Naive thymus-derived CD4-positive, alpha-beta T cell (primary cell): ENCODE measurements around the gene MYNN. TPM values are rescaled to one million over a fixed set of nuclear protein-coding genes. Genes with fewer than 3 reads are reported as not detected.
A peak's percentile ranks its signal among the peaks of the same experiment; 100 is the strongest.

Experiments used
- ATAC-seq: fragments of 150-1000 bp; cut with Tn5 transposase; 2 replicates; pipeline ENCODE4 v1.10.0; 2021; ENCODE audit warnings: mild to moderate bottlenecking, moderate library complexity
- CTCF ChIA-PET: fragments of 350-600 bp; sonication (Branson Sonifier 250); formaldehyde crosslinking; loops from one replicate; lab custom pipeline; 2021; ENCODE audit warnings: antibody characterized with exemption; lab: Charles Lee
- POLR2A ChIA-PET: fragments of 350-600 bp; sonication (Branson Sonifier 250); formaldehyde crosslinking; loops from one replicate; lab custom pipeline; 2021; ENCODE audit warnings: antibody characterized with exemption, inconsistent platforms; lab: Charles Lee
- DNase-seq, 9 donors: peaks; one replicate each; pipeline versions ENCODE4 v3.0.0 to v3.0.0-alpha.2; 2020 to 2022; ENCODE audit warnings: mixed read lengths in 1 of 9
- H3K27ac ChIP-seq: one replicate; pipeline ENCODE4 v1.7.0; 2013; ENCODE audit warnings: mild to moderate bottlenecking, low read depth, low read length, moderate library complexity
- H3K27me3 ChIP-seq, 2 donors: one replicate each; pipeline ENCODE4 v1.7.0; 2013; ENCODE audit warnings: low read length in 2 of 2, mild to moderate bottlenecking in 2 of 2, moderate library complexity in 2 of 2; ENCODE audit not compliant: control insufficient read depth in 2 of 2, insufficient read depth in 2 of 2
- H3K36me3 ChIP-seq, 3 experiments: 1 replicate in 2 of 3; 2 replicates in 1 of 3; pipeline ENCODE4 v1.7.0; 2013; ENCODE audit warnings: low read length in 3 of 3, mild to moderate bottlenecking in 3 of 3, moderate library complexity in 1 of 3; ENCODE audit not compliant: insufficient read depth in 3 of 3, control insufficient read depth in 2 of 3
- H3K4me1 ChIP-seq, 2 donors: one replicate each; pipeline ENCODE4 v1.7.0; 2013; ENCODE audit warnings: low read length in 2 of 2, mild to moderate bottlenecking in 2 of 2, moderate library complexity in 1 of 2; ENCODE audit not compliant: control insufficient read depth in 2 of 2, insufficient read depth in 2 of 2
- H3K4me3 ChIP-seq: 2 replicates; pipeline ENCODE4 v1.7.0; 2013; ENCODE audit warnings: mild to moderate bottlenecking, low read length
- H3K9me3 ChIP-seq, 3 experiments: 1 replicate in 2 of 3; 2 replicates in 1 of 3; pipeline ENCODE4 v1.7.0; 2013; ENCODE audit warnings: low read length in 3 of 3; ENCODE audit not compliant: control insufficient read depth in 2 of 3
- H3K27ac Mint-ChIP-seq, 9 donors: one replicate each; pipeline ENCODE4 v1.8.0; 2020 to 2022; ENCODE audit warnings: mixed read lengths in 9 of 9, mild to moderate bottlenecking in 8 of 9, moderate library complexity in 5 of 9, inconsistent platforms in 2 of 9
- H3K27me3 Mint-ChIP-seq, 5 donors: one replicate each; pipeline ENCODE4 v1.8.0; 2021 to 2022; ENCODE audit warnings: mixed read lengths in 5 of 5, mild to moderate bottlenecking in 1 of 5
- H3K36me3 Mint-ChIP-seq, 5 donors: one replicate each; pipeline ENCODE4 v1.8.0; 2020 to 2022; ENCODE audit warnings: mixed read lengths in 5 of 5, mild to moderate bottlenecking in 3 of 5, inconsistent platforms in 1 of 5
- H3K4me1 Mint-ChIP-seq, 7 donors: one replicate each; pipeline ENCODE4 v1.8.0; 2020 to 2022; ENCODE audit warnings: mixed read lengths in 7 of 7, mild to moderate bottlenecking in 3 of 7, inconsistent platforms in 1 of 7
- H3K4me3 Mint-ChIP-seq, 10 donors: one replicate each; pipeline ENCODE4 v1.8.0; 2020 to 2022; ENCODE audit warnings: mild to moderate bottlenecking in 10 of 10, mixed read lengths in 10 of 10, moderate library complexity in 6 of 10, inconsistent platforms in 2 of 10
- H3K9me3 Mint-ChIP-seq, 11 donors: one replicate each; pipeline ENCODE4 v1.8.0; 2020 to 2022; ENCODE audit warnings: mixed read lengths in 11 of 11, mild to moderate bottlenecking in 4 of 11, inconsistent platforms in 1 of 11, moderate library complexity in 1 of 11
- intact Hi-C, 2 donors: fragments of 100-400 bp; cut with micrococcal nuclease; formaldehyde crosslinking; loops; one replicate each; pipeline ENCODE4 v1.15.1; 2023
- polyA plus RNA-seq, 2 donors: library from polyadenylated mRNA; unstranded; fragments of 300-500 nt; fragmentation: Illumina TruSeq; gene quantifications; one replicate each; pipeline ENCODE4 v1.2.3, GENCODE V29; 2021
- total RNA-seq, 6 experiments: library from RNA in 5 of 6; stranded (reverse) in 5 of 6; gene quantifications; 1 replicate in 5 of 6; 2 replicates in 1 of 6; pipeline ENCODE4 v1.2.3 and lab custom pipeline; 2021 to 2026

Gene MYNN
- total and polyA plus RNA-seq, 7 experiments from 2014 or later = 12.8 to 20.8 (median 17.4) TPM

GRCh38 chr3:169781209-169781855, 8.1 kb downstream of the MYNN start:
- Mint-ChIP-seq H3K27ac (peak overlapping the region in 6 of 9 donors; percentile 7 to 77 (median 38)), H3K9me3 (no peaks in the 10 kb centered on the region), H3K36me3 (peaks cover 17 to 54% (median 48%) of the 10 kb centered on the region in 5 donors), H3K4me1 (peaks cover 26 to 51% (median 47%) of the 10 kb centered on the region in 7 donors), H3K4me3 (peak overlapping the region in 2 of 10 donors; percentile 1 to 87), H3K27me3 (no peaks in the 10 kb centered on the region)
- intact Hi-C loops = loop anchor here in 1 of 2 donors (2.0 kb wide), 1 partner anchor 13 kb away; no protein-coding TSS in a partner anchor
- ChIA-PET POLR2A (interaction anchor here (2.6 kb wide), 1 partner anchor 17 kb away, joined by 9 read pairs; the partner anchor contains the start of gene TERC), CTCF (no interaction called here)
- ATAC-seq = peak; percentile 34
- no peak for DNase-seq
- H3K4me1 ChIP-seq = peaks cover 0 to 8% of the 10 kb centered on the region in 2 donors
- no peaks in the 10 kb centered on the region for H3K9me3 ChIP-seq
- no peak overlapping the region for H3K4me3 ChIP-seq
- no peaks in the 10 kb centered on the region for H3K27me3 ChIP-seq
- no peak overlapping the region for H3K27ac ChIP-seq
- H3K36me3 ChIP-seq = peaks cover 8 to 63% (median 30%) of the 10 kb centered on the region in 3 experiments

GRCh38 chr3:169787120-169787519, 13.9 kb downstream of the MYNN start:
- Mint-ChIP-seq H3K27ac (no peak overlapping the region), H3K36me3 (peaks cover 0 to 43% (median 23%) of the 10 kb centered on the region in 5 donors), H3K4me1 (peaks cover 0 to 22% (median 3%) of the 10 kb centered on the region in 7 donors), H3K4me3 (no peak overlapping the region), H3K9me3 (no peaks in the 10 kb centered on the region), H3K27me3 (no peaks in the 10 kb centered on the region)
- Histone ChIP-seq H3K4me1 (no peaks in the 10 kb centered on the region), H3K27me3 (no peaks in the 10 kb centered on the region), H3K9me3 (no peaks in the 10 kb centered on the region), H3K27ac (no peak overlapping the region), H3K4me3 (no peak overlapping the region), H3K36me3 (peaks cover 8 to 40% (median 15%) of the 10 kb centered on the region in 3 experiments)
- intact Hi-C loops = no loop called here
- DNase-seq (no peak), ATAC-seq (no peak)
- POLR2A ChIA-PET = no interaction called here
- CTCF ChIA-PET = no interaction called here

DNA sequence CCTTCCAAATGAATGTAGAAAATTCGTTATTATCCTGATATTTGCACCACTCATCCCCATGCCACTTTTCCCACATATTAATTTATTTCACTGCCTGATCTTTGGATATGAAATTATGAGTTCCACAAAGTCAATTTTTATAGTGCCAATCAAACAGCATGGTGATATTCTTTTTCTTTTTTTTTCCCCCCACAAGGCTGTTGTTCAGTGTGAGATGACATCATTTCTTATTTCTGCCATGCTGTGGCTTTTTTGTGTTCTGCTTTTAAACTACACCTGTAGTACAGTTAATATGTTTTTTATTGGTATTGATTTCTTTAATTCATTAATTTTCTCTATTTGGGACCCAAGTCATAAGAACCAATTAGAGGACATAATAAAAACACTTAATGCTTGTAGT, 14.6 kb downstream of the MYNN start:
- Mint-ChIP-seq H3K4me3 (no peak overlapping the region), H3K4me1 (peaks cover 0 to 22% (median 0%) of the 10 kb centered on the region in 7 donors), H3K36me3 (peaks cover 0 to 43% (median 19%) of the 10 kb centered on the region in 5 donors), H3K27ac (no peak overlapping the region), H3K9me3 (no peaks in the 10 kb centered on the region), H3K27me3 (no peaks in the 10 kb centered on the region)
- H3K27ac ChIP-seq = no peak overlapping the region
- no peak for ATAC-seq
- peaks cover 8 to 36% (median 15%) of the 10 kb centered on the region in 3 experiments for H3K36me3 ChIP-seq
- no peaks in the 10 kb centered on the region for H3K9me3 ChIP-seq
- intact Hi-C loops = no loop called here
- no peaks in the 10 kb centered on the region for H3K27me3 ChIP-seq
- no peak overlapping the region for H3K4me3 ChIP-seq
- POLR2A ChIA-PET = no interaction called here
- DNase-seq = no peak
- CTCF ChIA-PET = no interaction called here
- H3K4me1 ChIP-seq = no peaks in the 10 kb centered on the region

DNA sequence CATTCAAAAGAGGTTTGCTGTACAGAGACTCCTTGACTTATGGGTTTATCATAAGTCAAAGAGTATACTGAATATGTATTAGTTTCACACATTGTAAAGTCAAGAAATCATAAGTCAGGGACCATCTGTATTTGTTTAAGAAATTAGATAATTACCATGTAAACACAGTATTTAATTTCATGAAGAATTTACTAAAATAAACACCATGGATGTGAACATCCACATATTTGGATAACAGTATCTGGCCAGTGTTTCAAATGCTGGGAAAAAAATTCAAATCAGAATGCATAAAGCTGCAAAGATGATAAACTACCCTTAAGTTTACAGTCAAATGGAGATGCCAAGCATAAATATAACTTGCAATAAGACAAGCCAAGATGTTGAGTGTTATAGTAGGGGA, 17.0 kb downstream of the MYNN start:
- no peak overlapping the region for H3K27ac ChIP-seq
- no peak for DNase-seq
- Mint-ChIP-seq H3K9me3 (no peaks in the 10 kb centered on the region), H3K36me3 (peaks cover 0 to 46% (median 18%) of the 10 kb centered on the region in 5 donors), H3K4me3 (no peak overlapping the region), H3K27me3 (no peaks in the 10 kb centered on the region), H3K27ac (peak overlapping the region in 1 of 9 donors; percentile 50), H3K4me1 (peaks cover 0 to 22% (median 0%) of the 10 kb centered on the region in 7 donors)
- intact Hi-C loops = loop anchor here in 1 of 2 donors (2.0 kb wide), 1 partner anchor 23 kb away; the partner anchor contains the start of genes LRRC34 and LRRIQ4
- no peak overlapping the region for H3K4me3 ChIP-seq
- H3K27me3 ChIP-seq = no peaks in the 10 kb centered on the region
- peaks cover 4 to 22% (median 6%) of the 10 kb centered on the region in 3 experiments for H3K36me3 ChIP-seq
- POLR2A ChIA-PET = no interaction called here
- ATAC-seq = no peak
- CTCF ChIA-PET = no interaction called here
- no peaks in the 10 kb centered on the region for H3K9me3 ChIP-seq
- H3K4me1 ChIP-seq = no peaks in the 10 kb centered on the region

- Mint-ChIP-seq H3K36me3 (peaks cover 0 to 41% (median 12%) of the 10 kb centered on the region in 5 donors), H3K4me1 (peaks cover 0 to 21% (median 0%) of the 10 kb centered on the region in 7 donors), H3K4me3 (no peak overlapping the region), H3K9me3 (no peaks in the 10 kb centered on the region), H3K27me3 (no peaks in the 10 kb centered on the region), H3K27ac (peak overlapping the region in 1 of 9 donors; percentile 50)
- no peaks in the 10 kb centered on the region for H3K27me3 ChIP-seq
- intact Hi-C loops = loop anchor here in 1 of 2 donors (2.0 kb wide), 1 partner anchor 22 kb away; the partner anchor contains the start of genes LRRC34 and LRRIQ4
- CTCF ChIA-PET = interaction anchor here (0.5 kb wide), 1 partner anchor 423 kb away, joined by 3 read pairs; no protein-coding TSS in a partner anchor
- H3K4me3 ChIP-seq = no peak overlapping the region
- ATAC-seq (no peak), DNase-seq (no peak)
- no peaks in the 10 kb centered on the region for H3K4me1 ChIP-seq
- H3K27ac ChIP-seq = no peak overlapping the region
- peaks cover 0 to 17% (median 1%) of the 10 kb centered on the region in 3 experiments for H3K36me3 ChIP-seq
- H3K9me3 ChIP-seq = no peaks in the 10 kb centered on the region
- POLR2A ChIA-PET = no interaction called here
Measured at GRCh38 chr3:169790687-169791429, 17.7 kb downstream of the MYNN start.

DNA sequence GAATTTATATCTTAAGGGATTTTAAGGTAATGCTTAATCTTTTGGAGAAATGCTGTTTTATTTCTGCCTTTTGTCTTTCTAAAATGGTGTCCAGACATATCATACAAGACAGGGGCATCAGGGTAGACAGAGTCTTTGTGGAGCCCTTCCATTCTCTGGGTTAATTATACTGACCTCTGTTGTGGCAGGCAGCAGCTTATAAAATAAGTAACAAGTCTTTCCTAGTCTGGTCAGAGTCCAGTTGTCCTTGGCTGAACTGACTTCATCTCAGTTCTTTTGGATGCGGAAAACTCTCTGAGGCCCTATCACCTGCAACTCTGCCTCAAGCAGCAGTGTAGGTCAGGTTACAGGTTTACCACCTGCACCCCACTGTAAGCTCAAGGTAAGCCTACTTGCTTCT, 19.2 kb downstream of the MYNN start:
- Histone ChIP-seq H3K27me3 (no peaks in the 10 kb centered on the region), H3K4me1 (no peaks in the 10 kb centered on the region), H3K27ac (no peak overlapping the region), H3K4me3 (no peak overlapping the region), H3K9me3 (no peaks in the 10 kb centered on the region), H3K36me3 (peaks cover 0 to 6% (median 0%) of the 10 kb centered on the region in 3 experiments)
- DNase-seq (no peak), ATAC-seq (no peak)
- Mint-ChIP-seq H3K4me3 (no peak overlapping the region), H3K27me3 (no peaks in the 10 kb centered on the region), H3K9me3 (no peaks in the 10 kb centered on the region), H3K27ac (peak overlapping the region in 1 of 9 donors; percentile 20), H3K36me3 (peaks cover 0 to 29% (median 0%) of the 10 kb centered on the region in 5 donors), H3K4me1 (peaks cover 0 to 16% (median 0%) of the 10 kb centered on the region in 7 donors)
- ChIA-PET POLR2A (no interaction called here), CTCF (no interaction called here)
- intact Hi-C loops = no loop called here
